ENCODE data around the gene BARD1. TPM values are rescaled to one million over a fixed set of nuclear protein-coding genes. Genes with fewer than 3 reads are reported as not detected.

Gene BARD1
- total and polyA plus RNA-seq, 2 experiments from 2014 or later, result 6.1 to 14.5 TPM

- WGBS (ENCODE audit: low lambda C conversion rate, missing lambda C conversion rate), result 86% methylated on average over 3 of the region's 3 CpGs
- no peaks in the 10 kb centered on the region for H3K79me2 ChIP-seq
Measured at GRCh38 chr2:214772443-214773015, 37.0 kb downstream of the BARD1 start.

GRCh38 chr2:214765180-214765579, 44.3 kb downstream of the BARD1 start:
- H4K20me1 ChIP-seq (ENCODE audit: insufficient read depth, poor library complexity, severe bottlenecking), result no peaks in the 10 kb centered on the region
- H3K79me2 ChIP-seq, result no peaks in the 10 kb centered on the region
- H3K4me3 ChIP-seq, result no peak overlapping the region
- H3K27me3 ChIP-seq, result no peaks in the 10 kb centered on the region
- TF ChIP-seq CTCF (IDR thresholded peaks at IDR 0.05; ENCODE audit: poor library complexity), result no peak
- TF ChIP-seq EZH2 (IDR thresholded peaks at IDR 0.05; ENCODE audit: borderline replicate concordance), result no peak
- no peak for TF ChIP-seq EZH2phosphoT487 (IDR thresholded peaks at IDR 0.05; ENCODE audit: low read depth, severe bottlenecking, unreplicated experiment)
- no peak for DNase-seq (ENCODE audit: low spot score)
- H3K9me3 ChIP-seq (ENCODE audit: low read depth), result no peaks in the 10 kb centered on the region
- no peak overlapping the region for H2AFZ ChIP-seq
- H3K9me2 ChIP-seq (replicated peaks; ENCODE audit: insufficient read depth), result no peaks in the 10 kb centered on the region
- H3K4me1 ChIP-seq (ENCODE audit: insufficient read depth), result no peaks in the 10 kb centered on the region
- no peaks in the 10 kb centered on the region for H3K36me3 ChIP-seq (replicated peaks; ENCODE audit: insufficient read depth, low read depth)
- H3K4me2 ChIP-seq, result no peak overlapping the region
- H3K27ac ChIP-seq, result no peak overlapping the region
- WGBS (ENCODE audit: low lambda C conversion rate, missing lambda C conversion rate), result 96% methylated on average over 2 of the region's 2 CpGs

More at GRCh38 chr2:214772443-214773015, 37.0 kb downstream of the BARD1 start:
- H3K9me3 ChIP-seq (ENCODE audit: low read depth), result peaks cover 4% of the 10 kb centered on the region
- TF ChIP-seq EZH2phosphoT487 (IDR thresholded peaks at IDR 0.05; ENCODE audit: low read depth, severe bottlenecking, unreplicated experiment) (no peak), CTCF (IDR thresholded peaks at IDR 0.05; ENCODE audit: poor library complexity) (no peak), EZH2 (IDR thresholded peaks at IDR 0.05; ENCODE audit: borderline replicate concordance) (no peak)
- DNase-seq (ENCODE audit: low spot score), result no peak
- no peaks in the 10 kb centered on the region for H3K4me1 ChIP-seq (ENCODE audit: insufficient read depth)
- H3K9me2 ChIP-seq (replicated peaks; ENCODE audit: insufficient read depth), result no peaks in the 10 kb centered on the region
- no peaks in the 10 kb centered on the region for H3K27me3 ChIP-seq
- no peak overlapping the region for H3K4me2 ChIP-seq
- no peaks in the 10 kb centered on the region for H3K36me3 ChIP-seq (replicated peaks; ENCODE audit: insufficient read depth, low read depth)
- H3K27ac ChIP-seq, result no peak overlapping the region
- H4K20me1 ChIP-seq (ENCODE audit: insufficient read depth, poor library complexity, severe bottlenecking), result no peaks in the 10 kb centered on the region
- no peak overlapping the region for H2AFZ ChIP-seq
- H3K4me3 ChIP-seq, result no peak overlapping the region

GRCh38 chr2:214753455-214753854, 56.0 kb downstream of the BARD1 start:
- Histone ChIP-seq H4K20me1 (ENCODE audit: insufficient read depth, poor library complexity, severe bottlenecking) (no peaks in the 10 kb centered on the region), H3K27me3 (no peaks in the 10 kb centered on the region), H3K9me2 (replicated peaks; ENCODE audit: insufficient read depth) (no peaks in the 10 kb centered on the region), H3K9me3 (ENCODE audit: low read depth) (no peaks in the 10 kb centered on the region), H3K79me2 (no peaks in the 10 kb centered on the region), H3K4me1 (ENCODE audit: insufficient read depth) (no peaks in the 10 kb centered on the region), H3K4me2 (no peak overlapping the region), H3K4me3 (no peak overlapping the region), H3K36me3 (replicated peaks; ENCODE audit: insufficient read depth, low read depth) (no peaks in the 10 kb centered on the region), H3K27ac (no peak overlapping the region), H2AFZ (no peak overlapping the region)
- TF ChIP-seq EZH2phosphoT487 (IDR thresholded peaks at IDR 0.05; ENCODE audit: low read depth, severe bottlenecking, unreplicated experiment) (no peak), CTCF (IDR thresholded peaks at IDR 0.05; ENCODE audit: poor library complexity) (no peak), EZH2 (IDR thresholded peaks at IDR 0.05; ENCODE audit: borderline replicate concordance) (no peak)
- 92% methylated on average over 2 of the region's 2 CpGs for WGBS (ENCODE audit: low lambda C conversion rate, missing lambda C conversion rate)
- DNase-seq (ENCODE audit: low spot score), result no peak

Measured in hepatocyte (in vitro differentiated cells).